Measurements from ENCODE around the gene HS6ST1.

HS6ST1 gene

GRCh38 chr2:128234613-128235012, 84.1 kb downstream of the HS6ST1 start:
- Histone ChIP-seq H2AFZ (no peak overlapping the region), H3K4me3 (ENCODE audit: low read depth, low read length) (no peak overlapping the region), H3K4me1 (no peaks in the 10 kb centered on the region), H3K36me3 (ENCODE audit: control insufficient read depth, insufficient read depth, low read length) (no peaks in the 10 kb centered on the region), H3K27ac (no peak overlapping the region), H3K79me2 (no peaks in the 10 kb centered on the region), H3K4me2 (ENCODE audit: low read length) (no peak overlapping the region), H3K9ac (no peak overlapping the region), H3K9me3 (ENCODE audit: control insufficient read depth, low read length) (no peaks in the 10 kb centered on the region), H3K27me3 (ENCODE audit: control insufficient read depth, insufficient read depth, low read length) (no peaks in the 10 kb centered on the region)
- TF ChIP-seq CTCF (IDR thresholded peaks at IDR 0.05): no peak

GRCh38 chr2:128233790-128234395, 84.8 kb downstream of the HS6ST1 start:
- H3K79me2 ChIP-seq: no peaks in the 10 kb centered on the region
- H3K4me1 ChIP-seq: no peaks in the 10 kb centered on the region
- no peak for TF ChIP-seq CTCF (IDR thresholded peaks at IDR 0.05)
- no peaks in the 10 kb centered on the region for H3K27me3 ChIP-seq (ENCODE audit: control insufficient read depth, insufficient read depth, low read length)
- H3K4me2 ChIP-seq (ENCODE audit: low read length): peak overlapping the region; percentile 71
- peak overlapping the region; percentile 71 for H3K4me3 ChIP-seq (ENCODE audit: low read depth, low read length)
- H3K36me3 ChIP-seq (ENCODE audit: control insufficient read depth, insufficient read depth, low read length): no peaks in the 10 kb centered on the region
- no peaks in the 10 kb centered on the region for H3K9me3 ChIP-seq (ENCODE audit: control insufficient read depth, low read length)
- H2AFZ ChIP-seq: peak overlapping the region; percentile 100
- no peak overlapping the region for H3K27ac ChIP-seq
- H3K9ac ChIP-seq: no peak overlapping the region

GRCh38 chr2:128232965-128233789, 85.5 kb downstream of the HS6ST1 start:
- peak overlapping the region; percentile 74 for H3K9ac ChIP-seq
- H3K4me3 ChIP-seq (ENCODE audit: low read depth, low read length): peak overlapping the region; percentile 71
- peak overlapping the region; percentile 71 for H3K4me2 ChIP-seq (ENCODE audit: low read length)
- peak; percentile 90 for TF ChIP-seq CTCF (IDR thresholded peaks at IDR 0.05)
- H3K79me2 ChIP-seq: no peaks in the 10 kb centered on the region
- no peaks in the 10 kb centered on the region for H3K27me3 ChIP-seq (ENCODE audit: control insufficient read depth, insufficient read depth, low read length)
- no peaks in the 10 kb centered on the region for H3K4me1 ChIP-seq
- peak overlapping the region; percentile 78 for H3K27ac ChIP-seq
- H2AFZ ChIP-seq: peak overlapping the region; percentile 100
- no peaks in the 10 kb centered on the region for H3K9me3 ChIP-seq (ENCODE audit: control insufficient read depth, low read length)
- H3K36me3 ChIP-seq (ENCODE audit: control insufficient read depth, insufficient read depth, low read length): no peaks in the 10 kb centered on the region

- no peaks in the 10 kb centered on the region for H3K9me3 ChIP-seq (ENCODE audit: control insufficient read depth, low read length)
- H3K36me3 ChIP-seq (ENCODE audit: control insufficient read depth, insufficient read depth, low read length): no peaks in the 10 kb centered on the region
- no peak overlapping the region for H3K27ac ChIP-seq
- no peak for TF ChIP-seq CTCF (IDR thresholded peaks at IDR 0.05)
- no peak overlapping the region for H3K4me3 ChIP-seq (ENCODE audit: low read depth, low read length)
- H3K27me3 ChIP-seq (ENCODE audit: control insufficient read depth, insufficient read depth, low read length): no peaks in the 10 kb centered on the region
- no peak overlapping the region for H3K9ac ChIP-seq
- H3K4me2 ChIP-seq (ENCODE audit: low read length): no peak overlapping the region
- H3K4me1 ChIP-seq: no peaks in the 10 kb centered on the region
- H3K79me2 ChIP-seq: no peaks in the 10 kb centered on the region
- no peak overlapping the region for H2AFZ ChIP-seq
These were observed 89.8 kb downstream of the HS6ST1 start for GRCh38 chr2:128228894-128229293.
